ENCODE measurements around the gene CHORDC1. TPM values are rescaled to one million over a fixed set of nuclear protein-coding genes. Genes with fewer than 3 reads are reported as not detected.

The CHORDC1 gene
- total RNA-seq, 1 experiment from 2014 or later: 37.5 TPM

Other genes starting within 250 kb of the CHORDC1 start
- not detected in 2 replicates for gene TRIM49C, start 191.9 kb downstream of the CHORDC1 start, total RNA-seq (2014; rRNA removed; shearing (Covaris generic))
- gene UBTFL1, start 137.1 kb downstream of the CHORDC1 start, total RNA-seq (2014; rRNA removed; shearing (Covaris generic)): not detected in 2 replicates
- gene NAALAD2, start 88.4 kb downstream of the CHORDC1 start, total RNA-seq (2014; rRNA removed; shearing (Covaris generic)): not detected in 2 replicates